ENCODE measurements around the gene SYNE2.
"Not testable (repeated sequence)": the region's sequence is repeated elsewhere in the genome, so short reads cannot be mapped to it uniquely, and the experiment has no call there.

DNA sequence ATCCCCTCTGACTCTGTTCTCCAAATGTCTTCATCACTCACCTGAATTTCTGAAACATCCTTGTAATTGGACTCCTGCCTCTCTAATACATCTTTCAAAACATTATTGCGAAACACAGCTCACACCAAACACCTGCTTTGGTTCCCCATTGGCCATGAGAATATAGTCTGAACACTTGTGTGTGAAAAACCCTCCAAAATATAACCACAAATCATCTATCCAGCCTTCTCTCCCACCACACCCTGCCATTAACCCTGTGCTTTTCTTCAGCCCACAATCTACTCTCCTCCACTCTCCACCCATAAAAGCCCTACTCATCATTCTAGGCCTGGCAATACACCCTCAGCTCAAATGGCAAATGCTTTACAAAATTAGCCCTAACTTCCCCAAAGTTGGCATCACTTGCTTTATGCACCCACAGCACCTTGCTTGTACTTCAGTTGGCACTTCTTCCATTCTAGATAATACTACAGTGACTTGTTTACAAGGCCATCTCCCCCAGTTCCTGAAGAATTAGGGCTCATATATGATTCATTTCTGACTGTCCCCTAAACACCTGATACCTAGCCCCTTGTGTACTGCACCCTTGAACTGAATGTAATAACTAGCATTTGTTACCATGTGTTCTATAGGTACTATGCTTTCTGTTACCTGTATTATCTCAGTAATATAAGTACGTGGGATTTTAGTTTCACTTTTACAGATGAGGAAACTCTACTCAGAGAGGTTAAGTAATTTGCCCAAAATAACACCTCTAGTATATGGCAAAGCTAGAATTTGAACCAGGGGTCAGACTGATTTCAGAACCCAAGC is 17.3 kb downstream of the SYNE2 start:
- TF ChIP-seq, protein P1, sequence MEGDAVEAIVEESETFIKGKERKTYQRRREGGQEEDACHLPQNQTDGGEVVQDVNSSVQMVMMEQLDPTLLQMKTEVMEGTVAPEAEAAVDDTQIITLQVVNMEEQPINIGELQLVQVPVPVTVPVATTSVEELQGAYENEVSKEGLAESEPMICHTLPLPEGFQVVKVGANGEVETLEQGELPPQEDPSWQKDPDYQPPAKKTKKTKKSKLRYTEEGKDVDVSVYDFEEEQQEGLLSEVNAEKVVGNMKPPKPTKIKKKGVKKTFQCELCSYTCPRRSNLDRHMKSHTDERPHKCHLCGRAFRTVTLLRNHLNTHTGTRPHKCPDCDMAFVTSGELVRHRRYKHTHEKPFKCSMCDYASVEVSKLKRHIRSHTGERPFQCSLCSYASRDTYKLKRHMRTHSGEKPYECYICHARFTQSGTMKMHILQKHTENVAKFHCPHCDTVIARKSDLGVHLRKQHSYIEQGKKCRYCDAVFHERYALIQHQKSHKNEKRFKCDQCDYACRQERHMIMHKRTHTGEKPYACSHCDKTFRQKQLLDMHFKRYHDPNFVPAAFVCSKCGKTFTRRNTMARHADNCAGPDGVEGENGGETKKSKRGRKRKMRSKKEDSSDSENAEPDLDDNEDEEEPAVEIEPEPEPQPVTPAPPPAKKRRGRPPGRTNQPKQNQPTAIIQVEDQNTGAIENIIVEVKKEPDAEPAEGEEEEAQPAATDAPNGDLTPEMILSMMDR (IDR thresholded peaks at IDR 0.05) = not testable (repeated sequence)
- not testable (repeated sequence) for TF ChIP-seq EP300, POLR2AphosphoS5 (IDR thresholded peaks at IDR 0.05)

All from esophagus muscularis mucosa (tissue), 4 donors.